ENCODE data around the gene PPP2R1A. TPM values are rescaled to one million over a fixed set of nuclear protein-coding genes. Genes with fewer than 3 reads are reported as not detected.

Gene PPP2R1A
- total RNA-seq, 1 experiment from 2014 or later: 291 TPM

- Mint-ChIP-seq H3K27me3 (ENCODE audit: unreplicated experiment) (no peaks in the 10 kb centered on the region), H3K36me3 (ENCODE audit: insufficient read depth, unreplicated experiment) (peaks cover 89% of the 10 kb centered on the region), H3K9me3 (ENCODE audit: low read depth, unreplicated experiment) (peaks cover 9% of the 10 kb centered on the region), H3K27ac (ENCODE audit: unreplicated experiment) (no peak overlapping the region), H3K4me1 (ENCODE audit: low read depth, unreplicated experiment) (no peaks in the 10 kb centered on the region), H3K4me3 (ENCODE audit: low read depth, unreplicated experiment) (no peak overlapping the region)
- CTCF ChIA-PET: no interaction called here
- DNase-seq: no peak
- TF ChIP-seq, protein P1, sequence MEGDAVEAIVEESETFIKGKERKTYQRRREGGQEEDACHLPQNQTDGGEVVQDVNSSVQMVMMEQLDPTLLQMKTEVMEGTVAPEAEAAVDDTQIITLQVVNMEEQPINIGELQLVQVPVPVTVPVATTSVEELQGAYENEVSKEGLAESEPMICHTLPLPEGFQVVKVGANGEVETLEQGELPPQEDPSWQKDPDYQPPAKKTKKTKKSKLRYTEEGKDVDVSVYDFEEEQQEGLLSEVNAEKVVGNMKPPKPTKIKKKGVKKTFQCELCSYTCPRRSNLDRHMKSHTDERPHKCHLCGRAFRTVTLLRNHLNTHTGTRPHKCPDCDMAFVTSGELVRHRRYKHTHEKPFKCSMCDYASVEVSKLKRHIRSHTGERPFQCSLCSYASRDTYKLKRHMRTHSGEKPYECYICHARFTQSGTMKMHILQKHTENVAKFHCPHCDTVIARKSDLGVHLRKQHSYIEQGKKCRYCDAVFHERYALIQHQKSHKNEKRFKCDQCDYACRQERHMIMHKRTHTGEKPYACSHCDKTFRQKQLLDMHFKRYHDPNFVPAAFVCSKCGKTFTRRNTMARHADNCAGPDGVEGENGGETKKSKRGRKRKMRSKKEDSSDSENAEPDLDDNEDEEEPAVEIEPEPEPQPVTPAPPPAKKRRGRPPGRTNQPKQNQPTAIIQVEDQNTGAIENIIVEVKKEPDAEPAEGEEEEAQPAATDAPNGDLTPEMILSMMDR (IDR thresholded peaks at IDR 0.05; ENCODE audit: unreplicated experiment): no peak
- BruUV-seq (replicated peaks): no TSS peak
- intact Hi-C loops (cut with micrococcal nuclease; ENCODE audit: unreplicated experiment): no loop called here
These were observed 26.5 kb downstream of the PPP2R1A start for GRCh38 chr19:52216401-52216800.

- no peak overlapping the region for H3K27ac Mint-ChIP-seq (ENCODE audit: unreplicated experiment)
- H3K27me3 Mint-ChIP-seq (ENCODE audit: unreplicated experiment): no peaks in the 10 kb centered on the region
- no peak for DNase-seq
- H3K36me3 Mint-ChIP-seq (ENCODE audit: insufficient read depth, unreplicated experiment): peaks cover 85% of the 10 kb centered on the region
- TF ChIP-seq, protein P1 (IDR thresholded peaks at IDR 0.05; ENCODE audit: unreplicated experiment): no peak
- H3K9me3 Mint-ChIP-seq (ENCODE audit: low read depth, unreplicated experiment): peaks cover 11% of the 10 kb centered on the region
- intact Hi-C loops (cut with micrococcal nuclease; ENCODE audit: unreplicated experiment): no loop called here
- no peak overlapping the region for H3K4me3 Mint-ChIP-seq (ENCODE audit: low read depth, unreplicated experiment)
- no peaks in the 10 kb centered on the region for H3K4me1 Mint-ChIP-seq (ENCODE audit: low read depth, unreplicated experiment)
- no TSS peak for BruUV-seq (replicated peaks)
- CTCF ChIA-PET: no interaction called here
These were observed 27.7 kb downstream of the PPP2R1A start for GRCh38 chr19:52217576-52217975.

DNA sequence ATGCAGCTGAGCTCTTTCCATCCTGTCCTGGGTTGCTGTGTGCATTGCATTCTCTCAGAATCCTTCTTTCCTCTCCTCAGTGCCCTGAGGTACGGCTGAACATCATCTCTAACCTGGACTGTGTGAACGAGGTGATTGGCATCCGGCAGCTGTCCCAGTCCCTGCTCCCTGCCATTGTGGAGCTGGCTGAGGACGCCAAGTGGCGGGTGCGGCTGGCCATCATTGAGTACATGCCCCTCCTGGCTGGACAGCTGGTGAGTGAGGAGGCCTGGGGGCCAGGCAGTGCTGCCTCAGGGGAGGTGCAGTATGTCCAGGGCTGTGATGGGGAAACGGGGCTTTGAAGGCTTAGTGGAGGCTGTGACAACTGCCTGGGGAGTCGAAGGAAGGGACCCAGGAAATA, 29.8 kb downstream of the PPP2R1A start:
- peaks cover 85% of the 10 kb centered on the region for H3K36me3 Mint-ChIP-seq (ENCODE audit: insufficient read depth, unreplicated experiment)
- no peaks in the 10 kb centered on the region for H3K27me3 Mint-ChIP-seq (ENCODE audit: unreplicated experiment)
- H3K4me1 Mint-ChIP-seq (ENCODE audit: low read depth, unreplicated experiment): no peaks in the 10 kb centered on the region
- H3K27ac Mint-ChIP-seq (ENCODE audit: unreplicated experiment): no peak overlapping the region
- BruUV-seq (replicated peaks): no TSS peak
- CTCF ChIA-PET: no interaction called here
- TF ChIP-seq, protein P1 (IDR thresholded peaks at IDR 0.05; ENCODE audit: unreplicated experiment): no peak
- peaks cover 15% of the 10 kb centered on the region for H3K9me3 Mint-ChIP-seq (ENCODE audit: low read depth, unreplicated experiment)
- intact Hi-C loops (cut with micrococcal nuclease; ENCODE audit: unreplicated experiment): no loop called here
- no peak for DNase-seq
- H3K4me3 Mint-ChIP-seq (ENCODE audit: low read depth, unreplicated experiment): no peak overlapping the region

DNA sequence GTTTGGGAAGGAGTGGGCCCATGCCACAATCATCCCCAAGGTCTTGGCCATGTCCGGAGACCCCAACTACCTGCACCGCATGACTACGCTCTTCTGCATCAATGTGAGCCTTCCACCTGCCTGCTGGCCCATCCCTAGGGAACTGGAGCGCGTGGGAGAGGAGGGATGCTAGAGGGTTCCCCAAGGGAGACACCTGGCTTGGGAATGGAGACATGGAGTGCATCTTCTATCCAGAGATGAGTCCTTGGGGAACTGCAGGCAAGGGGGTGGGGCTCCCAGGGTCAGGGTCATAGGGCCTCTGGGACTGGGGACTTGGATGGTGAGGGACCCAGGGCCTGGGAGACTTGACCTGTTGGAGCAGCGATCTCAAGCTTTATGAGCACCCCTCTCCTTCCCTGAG, 31.2 kb downstream of the PPP2R1A start:
- no peak for DNase-seq
- TF ChIP-seq, protein P1 (IDR thresholded peaks at IDR 0.05; ENCODE audit: unreplicated experiment): no peak
- Mint-ChIP-seq H3K9me3 (ENCODE audit: low read depth, unreplicated experiment) (peaks cover 15% of the 10 kb centered on the region), H3K36me3 (ENCODE audit: insufficient read depth, unreplicated experiment) (peaks cover 93% of the 10 kb centered on the region), H3K27ac (ENCODE audit: unreplicated experiment) (no peak overlapping the region), H3K27me3 (ENCODE audit: unreplicated experiment) (no peaks in the 10 kb centered on the region), H3K4me3 (ENCODE audit: low read depth, unreplicated experiment) (no peak overlapping the region), H3K4me1 (ENCODE audit: low read depth, unreplicated experiment) (no peaks in the 10 kb centered on the region)
- CTCF ChIA-PET: no interaction called here
- intact Hi-C loops (cut with micrococcal nuclease; ENCODE audit: unreplicated experiment): no loop called here
- BruUV-seq (replicated peaks): no TSS peak

Measured in Calu3 (cell line).